ENCODE data around the gene WSCD1.

Gene WSCD1

GRCh38 chr17:6044261-6044660, 25.9 kb upstream of the WSCD1 start:
- Histone ChIP-seq H3K36me3 (ENCODE audit: insufficient read depth, low read length) (no peaks in the 10 kb centered on the region), H3K27me3 (ENCODE audit: control insufficient read depth in 1 of 2, insufficient read depth in 2 of 2, low read length in 2 of 2) (no peaks in the 10 kb centered on the region), H3K4me1 (ENCODE audit: insufficient read depth, low read length) (no peaks in the 10 kb centered on the region), H3K27ac (ENCODE audit: low read depth, low read length) (no peak overlapping the region), H3K9ac (ENCODE audit: low read length) (no peak overlapping the region), H3K9me3 (ENCODE audit: low read length) (no peaks in the 10 kb centered on the region), H3K4me3 (ENCODE audit: low read depth in 1 of 2, low read length in 2 of 2) (no peak overlapping the region)

GRCh38 chr17:6045621-6046357, 24.4 kb upstream of the WSCD1 start:
- H3K9me3 ChIP-seq (ENCODE audit: low read length) = no peaks in the 10 kb centered on the region
- no peak overlapping the region for H3K4me3 ChIP-seq (ENCODE audit: low read depth in 1 of 2, low read length in 2 of 2)
- no peak overlapping the region for H3K27ac ChIP-seq (ENCODE audit: low read depth, low read length)

GRCh38 chr17:6046431-6046830, 23.7 kb upstream of the WSCD1 start:
- no peaks in the 10 kb centered on the region for H3K9me3 ChIP-seq (ENCODE audit: low read length)
- H3K27me3 ChIP-seq (ENCODE audit: control insufficient read depth in 1 of 2, insufficient read depth in 2 of 2, low read length in 2 of 2) = no peaks in the 10 kb centered on the region
- H3K9ac ChIP-seq (ENCODE audit: low read length) = no peak overlapping the region
- no peak overlapping the region for H3K27ac ChIP-seq (ENCODE audit: low read depth, low read length)
- H3K4me1 ChIP-seq (ENCODE audit: insufficient read depth, low read length) = no peaks in the 10 kb centered on the region
- no peak overlapping the region for H3K4me3 ChIP-seq (ENCODE audit: low read depth in 1 of 2, low read length in 2 of 2)
- H3K36me3 ChIP-seq (ENCODE audit: insufficient read depth, low read length) = no peaks in the 10 kb centered on the region

More at GRCh38 chr17:6045621-6046357, 24.4 kb upstream of the WSCD1 start:
- Histone ChIP-seq H3K27me3 (ENCODE audit: control insufficient read depth in 1 of 2, insufficient read depth in 2 of 2, low read length in 2 of 2) (no peaks in the 10 kb centered on the region), H3K4me1 (ENCODE audit: insufficient read depth, low read length) (no peaks in the 10 kb centered on the region), H3K36me3 (ENCODE audit: insufficient read depth, low read length) (no peaks in the 10 kb centered on the region), H3K9ac (ENCODE audit: low read length) (no peak overlapping the region)

- H3K9me3 ChIP-seq (ENCODE audit: low read length) = no peaks in the 10 kb centered on the region
- no peak overlapping the region for H3K9ac ChIP-seq (ENCODE audit: low read length)
- no peaks in the 10 kb centered on the region for H3K36me3 ChIP-seq (ENCODE audit: insufficient read depth, low read length)
- H3K4me3 ChIP-seq (ENCODE audit: low read depth in 1 of 2, low read length in 2 of 2) = no peak overlapping the region
- H3K27me3 ChIP-seq (ENCODE audit: control insufficient read depth in 1 of 2, insufficient read depth in 2 of 2, low read length in 2 of 2) = no peaks in the 10 kb centered on the region
- no peaks in the 10 kb centered on the region for H3K4me1 ChIP-seq (ENCODE audit: insufficient read depth, low read length)
- no peak overlapping the region for H3K27ac ChIP-seq (ENCODE audit: low read depth, low read length)
Measured at GRCh38 chr17:6046931-6047330, 23.2 kb upstream of the WSCD1 start.

- H3K9ac ChIP-seq (ENCODE audit: low read length) = no peak overlapping the region
- no peak overlapping the region for H3K27ac ChIP-seq (ENCODE audit: low read depth, low read length)
- no peaks in the 10 kb centered on the region for H3K4me1 ChIP-seq (ENCODE audit: insufficient read depth, low read length)
- no peaks in the 10 kb centered on the region for H3K36me3 ChIP-seq (ENCODE audit: insufficient read depth, low read length)
- H3K27me3 ChIP-seq (ENCODE audit: control insufficient read depth in 1 of 2, insufficient read depth in 2 of 2, low read length in 2 of 2) = no peaks in the 10 kb centered on the region
- H3K9me3 ChIP-seq (ENCODE audit: low read length) = no peaks in the 10 kb centered on the region
- no peak overlapping the region for H3K4me3 ChIP-seq (ENCODE audit: low read depth in 1 of 2, low read length in 2 of 2)
Measured at GRCh38 chr17:6047966-6048365, 22.2 kb upstream of the WSCD1 start.

GRCh38 chr17:6048486-6048885, 21.7 kb upstream of the WSCD1 start:
- no peaks in the 10 kb centered on the region for H3K27me3 ChIP-seq (ENCODE audit: control insufficient read depth in 1 of 2, insufficient read depth in 2 of 2, low read length in 2 of 2)
- no peaks in the 10 kb centered on the region for H3K4me1 ChIP-seq (ENCODE audit: insufficient read depth, low read length)
- no peaks in the 10 kb centered on the region for H3K36me3 ChIP-seq (ENCODE audit: insufficient read depth, low read length)
- no peak overlapping the region for H3K9ac ChIP-seq (ENCODE audit: low read length)
- no peak overlapping the region for H3K4me3 ChIP-seq (ENCODE audit: low read depth in 1 of 2, low read length in 2 of 2)
- no peak overlapping the region for H3K27ac ChIP-seq (ENCODE audit: low read depth, low read length)
- H3K9me3 ChIP-seq (ENCODE audit: low read length) = no peaks in the 10 kb centered on the region

GRCh38 chr17:6052926-6053325, 17.3 kb upstream of the WSCD1 start:
- Histone ChIP-seq H3K9ac (ENCODE audit: low read length) (no peak overlapping the region), H3K4me1 (ENCODE audit: insufficient read depth, low read length) (no peaks in the 10 kb centered on the region), H3K27ac (ENCODE audit: low read depth, low read length) (no peak overlapping the region), H3K36me3 (ENCODE audit: insufficient read depth, low read length) (no peaks in the 10 kb centered on the region), H3K27me3 (ENCODE audit: control insufficient read depth in 1 of 2, insufficient read depth in 2 of 2, low read length in 2 of 2) (peaks cover 0 to 5% of the 10 kb centered on the region in 2 donors), H3K9me3 (ENCODE audit: low read length) (no peaks in the 10 kb centered on the region), H3K4me3 (ENCODE audit: low read depth in 1 of 2, low read length in 2 of 2) (no peak overlapping the region)

- Histone ChIP-seq H3K4me3 (ENCODE audit: low read depth in 1 of 2, low read length in 2 of 2) (no peak overlapping the region), H3K36me3 (ENCODE audit: insufficient read depth, low read length) (no peaks in the 10 kb centered on the region), H3K27me3 (ENCODE audit: control insufficient read depth in 1 of 2, insufficient read depth in 2 of 2, low read length in 2 of 2) (peaks cover 0 to 10% of the 10 kb centered on the region in 2 donors), H3K27ac (ENCODE audit: low read depth, low read length) (no peak overlapping the region), H3K4me1 (ENCODE audit: insufficient read depth, low read length) (no peaks in the 10 kb centered on the region), H3K9me3 (ENCODE audit: low read length) (no peaks in the 10 kb centered on the region), H3K9ac (ENCODE audit: low read length) (no peak overlapping the region)
Measured at GRCh38 chr17:6054372-6054771, 15.8 kb upstream of the WSCD1 start.

GRCh38 chr17:6056104-6056503, 14.1 kb upstream of the WSCD1 start:
- Histone ChIP-seq H3K27me3 (ENCODE audit: control insufficient read depth in 1 of 2, insufficient read depth in 2 of 2, low read length in 2 of 2) (peaks cover 0 to 13% of the 10 kb centered on the region in 2 donors), H3K4me1 (ENCODE audit: insufficient read depth, low read length) (no peaks in the 10 kb centered on the region), H3K4me3 (ENCODE audit: low read depth in 1 of 2, low read length in 2 of 2) (no peak overlapping the region), H3K27ac (ENCODE audit: low read depth, low read length) (no peak overlapping the region), H3K9ac (ENCODE audit: low read length) (no peak overlapping the region), H3K9me3 (ENCODE audit: low read length) (no peaks in the 10 kb centered on the region), H3K36me3 (ENCODE audit: insufficient read depth, low read length) (no peaks in the 10 kb centered on the region)

- Histone ChIP-seq H3K9ac (ENCODE audit: low read length) (no peak overlapping the region), H3K9me3 (ENCODE audit: low read length) (no peaks in the 10 kb centered on the region)
Measured at GRCh38 chr17:6057562-6057961, 12.6 kb upstream of the WSCD1 start.

GRCh38 chr17:6059406-6059805, 10.8 kb upstream of the WSCD1 start:
- no peak overlapping the region for H3K9ac ChIP-seq (ENCODE audit: low read length)
- no peak overlapping the region for H3K4me3 ChIP-seq (ENCODE audit: low read depth in 1 of 2, low read length in 2 of 2)
- H3K27ac ChIP-seq (ENCODE audit: low read depth, low read length) = no peak overlapping the region
- H3K27me3 ChIP-seq (ENCODE audit: control insufficient read depth in 1 of 2, insufficient read depth in 2 of 2, low read length in 2 of 2) = peaks cover 0 to 19% of the 10 kb centered on the region in 2 donors
- no peaks in the 10 kb centered on the region for H3K4me1 ChIP-seq (ENCODE audit: insufficient read depth, low read length)
- H3K9me3 ChIP-seq (ENCODE audit: low read length) = no peaks in the 10 kb centered on the region
- H3K36me3 ChIP-seq (ENCODE audit: insufficient read depth, low read length) = no peaks in the 10 kb centered on the region

More at GRCh38 chr17:6057562-6057961, 12.6 kb upstream of the WSCD1 start:
- Histone ChIP-seq H3K36me3 (ENCODE audit: insufficient read depth, low read length) (no peaks in the 10 kb centered on the region), H3K4me3 (ENCODE audit: low read depth in 1 of 2, low read length in 2 of 2) (no peak overlapping the region), H3K27ac (ENCODE audit: low read depth, low read length) (no peak overlapping the region), H3K27me3 (ENCODE audit: control insufficient read depth in 1 of 2, insufficient read depth in 2 of 2, low read length in 2 of 2) (peaks cover 0 to 13% of the 10 kb centered on the region in 2 donors), H3K4me1 (ENCODE audit: insufficient read depth, low read length) (no peaks in the 10 kb centered on the region)

GRCh38 chr17:6061290-6061689, 8.9 kb upstream of the WSCD1 start:
- Histone ChIP-seq H3K9ac (ENCODE audit: low read length) (no peak overlapping the region), H3K36me3 (ENCODE audit: insufficient read depth, low read length) (no peaks in the 10 kb centered on the region), H3K4me1 (ENCODE audit: insufficient read depth, low read length) (no peaks in the 10 kb centered on the region), H3K9me3 (ENCODE audit: low read length) (no peaks in the 10 kb centered on the region), H3K4me3 (ENCODE audit: low read depth in 1 of 2, low read length in 2 of 2) (no peak overlapping the region), H3K27ac (ENCODE audit: low read depth, low read length) (no peak overlapping the region), H3K27me3 (ENCODE audit: control insufficient read depth in 1 of 2, insufficient read depth in 2 of 2, low read length in 2 of 2) (peaks cover 0 to 21% of the 10 kb centered on the region in 2 donors)

Data from muscle layer of colon (tissue), 2 donors.